Heart left ventricle (tissue), 16 donors: ENCODE measurements around the gene SUB1. TPM values are rescaled to one million over a fixed set of nuclear protein-coding genes. Genes with fewer than 3 reads are reported as not detected.
A peak's percentile ranks its signal among the peaks of the same experiment; 100 is the strongest.

Experiments
- ATAC-seq, 4 donors: fragments of 200-7000 bp; cut with Tn5 transposase; one replicate each; pipeline ENCODE4 v1.9.1; 2020 to 2022; ENCODE audit warnings: moderate library complexity in 4 of 4, mild to moderate bottlenecking in 3 of 4, moderate number of reproducible peaks in 1 of 4
- DNase-seq, 5 donors: peaks; one replicate each; pipeline ENCODE4 v3.0.0-alpha.2; 2020
- H3K27ac ChIP-seq, 12 donors: fragments of 200-600 bp; sonication (generic) in 4 of 12; one replicate each; pipeline versions ENCODE4 v1.5.0 to v1.8.0; 2016 to 2022; ENCODE audit warnings: mild to moderate bottlenecking in 2 of 12
- H3K27me3 ChIP-seq, 9 donors: fragments of 200-600 bp; sonication (generic) in 2 of 9; one replicate each; pipeline versions ENCODE4 v1.5.1 to v1.8.0; 2016 to 2022; ENCODE audit warnings: mild to moderate bottlenecking in 3 of 9
- H3K36me3 ChIP-seq, 9 donors: fragments of 200-600 bp; sonication (generic) in 2 of 9; one replicate each; pipeline versions ENCODE4 v1.5.0 to v1.8.0; 2018 to 2022; ENCODE audit warnings: mild to moderate bottlenecking in 2 of 9
- H3K4me1 ChIP-seq, 12 donors: fragments of 200-600 bp; sonication (generic) in 4 of 12; one replicate each; pipeline versions ENCODE4 v1.5.0 to v1.8.0; 2016 to 2022; ENCODE audit warnings: mild to moderate bottlenecking in 3 of 12
- H3K4me3 ChIP-seq, 12 donors: fragments of 200-600 bp; sonication (generic) in 4 of 12; one replicate each; pipeline versions ENCODE4 v1.5.0 to v1.8.0; 2017 to 2022; ENCODE audit warnings: mild to moderate bottlenecking in 9 of 12, moderate library complexity in 4 of 12
- H3K9me3 ChIP-seq, 12 donors: fragments of 200-600 bp; sonication (generic) in 4 of 12; one replicate each; pipeline versions ENCODE4 v1.5.0 to v1.8.0; 2016 to 2022; ENCODE audit warnings: mild to moderate bottlenecking in 1 of 12
- CTCF ChIP-seq, 12 donors: fragments of 200-600 bp; sonication (generic) in 4 of 12; IDR thresholded peaks; one replicate each; pipeline versions ENCODE4 v1.5.0 to v1.8.0; 2018 to 2022; ENCODE audit warnings: antibody characterized with exemption in 12 of 12, mild to moderate bottlenecking in 5 of 12
- POLR2A ChIP-seq, 2 donors: fragments of 450-650 bp; IDR thresholded peaks; one replicate each; pipeline ENCODE4 v1.6.1; 2017; ENCODE audit warnings: antibody characterized with exemption in 2 of 2, mild to moderate bottlenecking in 2 of 2, moderate library complexity in 2 of 2
- WGBS, 4 donors: extraction: QIAGEN DNeasy Blood & Tissue Kit in 2 of 4; methylation state at CpG; one replicate each; pipeline versions ENCODE4 v1.1.5 to v1.1.7; 2013 to 2018; 5-methylcytosine and 5-hydroxymethylcytosine counted together
- intact Hi-C, 10 donors: fragments of 100-400 bp; cut with DNase I; formaldehyde crosslinking; loops; one replicate each; pipeline versions ENCODE4 v1.11.1 to v1.14.2; 2022
- polyA plus RNA-seq, 2 donors: library from polyadenylated mRNA; stranded (reverse); fragments of 200-250 nt; gene quantifications; one replicate each; pipeline ENCODE4 v1.2.3, GENCODE V29; 2013
- total RNA-seq, 9 donors: library from RNA; depleted of rRNA in 2 of 9; stranded (reverse); fragments of >200 nt in 2 of 9; fragmentation: NEBNext Ultra II Directional in 3 of 9; extraction: Animal tissue kit (Norgen Biotek cat#: 25700) in 3 of 9; gene quantifications; one replicate each; pipeline versions ENCODE4 v1.1.0 to v1.2.4, GENCODE V29; 2016 to 2023
- donor health status: ischemic (EF 13 %, LVEDD 7.1; RV severe dilation, severe dysfunction).
- donor health status: healthy with polysubstance abuse.
- donor health status: DM: no; HTN: yes; CAD: no.
- donor health status: DM: no; HTN: no; CAD: no.
- donor health status: ischemic (EF 25% LVEDD 6.9; RV normal size, moderate dysfunction).
- donor health status: ischemic (EF 25% LVEDD 5.7; RV mildly dilated, moderate dysfunction).
- donor health status: healthy.
- donor health status: DM: yes; HTN: yes; CAD: no.
- donor health status: ischemic (EF 35%, LVEDD 5.7; RV mildly dilated, moderate dysfunction).
- donor health status: nonischemic (EF 11% LVEDD 7.7; RV severe dilation, severe dysfunction).
- donor health status: DM: yes; HTN: yes; CAD: no.
- donor health status: PGD.
- donor health status: ischemic (EF 29% LVEDD 5.4; RV normal size, mild dysfunction).
- donor health status: nonischemic (EF 23%, LVEDD 6.1; RV moderate dilation, normal function).

The SUB1 gene
- total and polyA plus RNA-seq, 11 donors, result 118 to 244 (median 187) TPM

GRCh38 chr5:32589942-32590869 lies 4.8 kb downstream of the SUB1 start:
- Histone ChIP-seq H3K27me3 (no peaks in the 10 kb centered on the region), H3K4me3 (no peak overlapping the region), H3K27ac (no peak overlapping the region), H3K4me1 (peaks cover 4 to 59% (median 17%) of the 10 kb centered on the region in 12 donors), H3K9me3 (peaks cover 0 to under 1% (median 0%) of the 10 kb centered on the region in 12 donors), H3K36me3 (peaks cover 0 to 70% (median 63%) of the 10 kb centered on the region in 9 donors)
- TF ChIP-seq POLR2A (IDR thresholded peaks at IDR 0.05), result no peak
- peak; percentile 66 to 88 (median 79) for TF ChIP-seq CTCF (IDR thresholded peaks at IDR 0.05)
- 80 to 87% (median 84%) methylated on average over 12 to 15 of the region's 15 CpGs for WGBS, 4 donors
- DNase-seq, result peak in 1 of 5 donors; percentile 17
- intact Hi-C loops, result loop anchor here (1.0 to 10.0 kb wide), 7 partner anchors 83 to 355 kb away; no protein-coding TSS in a partner anchor
- ATAC-seq, result no peak

GRCh38 chr5:32595118-32595517 lies 9.8 kb downstream of the SUB1 start:
- 81 to 87% (median 85%) methylated on average over 2 of the region's 2 CpGs for WGBS, 4 donors
- Histone ChIP-seq H3K27me3 (no peaks in the 10 kb centered on the region), H3K27ac (no peak overlapping the region), H3K4me3 (no peak overlapping the region), H3K4me1 (peaks cover 0 to 78% (median 25%) of the 10 kb centered on the region in 12 donors), H3K36me3 (peaks cover 0 to 100% (median 92%) of the 10 kb centered on the region in 9 donors), H3K9me3 (no peaks in the 10 kb centered on the region)
- TF ChIP-seq POLR2A (IDR thresholded peaks at IDR 0.05) (no peak), CTCF (IDR thresholded peaks at IDR 0.05) (no peak)
- DNase-seq (no peak), ATAC-seq (no peak)
- intact Hi-C loops, result loop anchor here in 2 of 10 donors (10.0 kb wide), 1 partner anchor 360 kb away; no protein-coding TSS in a partner anchor

GRCh38 chr5:32597041-32597629 lies 11.8 kb downstream of the SUB1 start:
- ATAC-seq (peak in 1 of 4 donors; percentile 66), DNase-seq (no peak)
- Histone ChIP-seq H3K9me3 (no peaks in the 10 kb centered on the region), H3K4me1 (peaks cover 0 to 66% (median 31%) of the 10 kb centered on the region in 12 donors), H3K27ac (peak overlapping the region in 7 of 12 donors; percentile 7 to 54 (median 41)), H3K36me3 (peaks cover 0 to 100% (median 95%) of the 10 kb centered on the region in 9 donors), H3K27me3 (no peaks in the 10 kb centered on the region), H3K4me3 (no peak overlapping the region)
- WGBS, 4 donors, result 26 to 48% (median 33%) methylated on average over 2 of the region's 2 CpGs
- TF ChIP-seq POLR2A (IDR thresholded peaks at IDR 0.05), result no peak
- TF ChIP-seq CTCF (IDR thresholded peaks at IDR 0.05), result no peak
- intact Hi-C loops, result loop anchor here in 2 of 10 donors (10.0 kb wide), 1 partner anchor 362 kb away; no protein-coding TSS in a partner anchor
